Right kidney (tissue), 9 donors: ENCODE measurements around the gene TCP11L1.

Experiments
- DNase-seq: peaks from one replicate; pipeline ENCODE4 v3.0.0-alpha.2; 2016
- long read RNA-seq, 8 donors: transcript quantifications; one replicate each; lab custom pipeline, GENCODE V29; 2026

Gene TCP11L1, protein sequence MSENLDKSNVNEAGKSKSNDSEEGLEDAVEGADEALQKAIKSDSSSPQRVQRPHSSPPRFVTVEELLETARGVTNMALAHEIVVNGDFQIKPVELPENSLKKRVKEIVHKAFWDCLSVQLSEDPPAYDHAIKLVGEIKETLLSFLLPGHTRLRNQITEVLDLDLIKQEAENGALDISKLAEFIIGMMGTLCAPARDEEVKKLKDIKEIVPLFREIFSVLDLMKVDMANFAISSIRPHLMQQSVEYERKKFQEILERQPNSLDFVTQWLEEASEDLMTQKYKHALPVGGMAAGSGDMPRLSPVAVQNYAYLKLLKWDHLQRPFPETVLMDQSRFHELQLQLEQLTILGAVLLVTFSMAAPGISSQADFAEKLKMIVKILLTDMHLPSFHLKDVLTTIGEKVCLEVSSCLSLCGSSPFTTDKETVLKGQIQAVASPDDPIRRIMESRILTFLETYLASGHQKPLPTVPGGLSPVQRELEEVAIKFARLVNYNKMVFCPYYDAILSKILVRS
- long read RNA-seq, donor 1, partial matches to known transcripts: 0 of 1 reads
- long read RNA-seq, donor 1, other reads (novel, unspliced or antisense): 0 of 1 reads
- long read RNA-seq, donor 2, partial matches to known transcripts: 26 of 26 reads
- long read RNA-seq, donor 2, other reads (novel, unspliced or antisense): 0 of 26 reads
- long read RNA-seq, donor 3, partial matches to known transcripts: 5 of 5 reads
- long read RNA-seq, donor 3, other reads (novel, unspliced or antisense): 0 of 5 reads
- long read RNA-seq, donor 4, partial matches to known transcripts: 0 of 2 reads
- long read RNA-seq, donor 4, other reads (novel, unspliced or antisense): 0 of 2 reads
- long read RNA-seq, donor 5, partial matches to known transcripts: 100 of 101 reads
- long read RNA-seq, donor 5, other reads (novel, unspliced or antisense): 0 of 101 reads
- long read RNA-seq, donor 6, partial matches to known transcripts: 0 of 2 reads
- long read RNA-seq, donor 6, other reads (novel, unspliced or antisense): 0 of 2 reads
- long read RNA-seq, donor 7: 0 reads
- long read RNA-seq, donor 8: 0 reads

DNA sequence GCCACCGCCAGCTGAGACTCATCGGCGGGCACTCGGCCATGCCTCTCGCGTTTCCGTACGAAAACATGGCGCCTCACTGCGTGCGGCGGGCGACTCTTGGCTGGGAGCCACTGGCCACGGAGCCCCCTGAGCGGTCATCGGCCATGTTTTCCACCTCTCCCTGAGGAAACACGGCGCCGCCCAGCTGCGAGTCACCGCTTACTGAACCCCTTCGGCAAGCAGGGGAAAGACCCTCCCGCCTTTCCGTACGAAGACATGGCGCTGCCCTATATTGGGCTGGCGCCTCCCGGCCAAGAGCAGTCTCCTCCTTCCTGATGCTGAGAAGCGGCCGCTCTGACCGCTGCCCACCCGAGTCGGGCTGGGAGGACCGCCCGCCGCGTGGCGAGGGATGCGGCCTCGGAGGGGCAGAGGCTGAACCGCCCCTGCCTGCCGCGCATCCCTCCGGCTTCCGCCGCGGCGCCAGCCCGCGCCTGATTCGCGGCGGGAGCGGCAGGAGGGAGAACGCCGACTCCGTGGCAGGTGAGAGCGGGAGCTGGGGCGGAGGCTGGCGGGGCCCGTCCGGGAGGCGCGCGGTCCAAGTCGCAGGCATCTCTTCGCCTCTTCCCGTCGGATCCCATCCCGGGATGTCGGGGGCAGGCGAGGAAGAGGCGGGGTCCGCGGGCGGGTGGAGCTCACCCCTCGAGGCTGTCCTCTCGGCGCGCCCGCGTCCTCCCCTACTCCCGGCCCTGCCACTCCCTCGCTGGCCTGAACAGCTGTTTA lies at the start of gene TCP11L1:
Gene TCP11L1, plus strand, starts transcription at position 299 of the 759 bp plus-strand sequence. CDS start 4,202 bp downstream, outside the sequence.
- peak; percentile 100 for DNase-seq

DNA sequence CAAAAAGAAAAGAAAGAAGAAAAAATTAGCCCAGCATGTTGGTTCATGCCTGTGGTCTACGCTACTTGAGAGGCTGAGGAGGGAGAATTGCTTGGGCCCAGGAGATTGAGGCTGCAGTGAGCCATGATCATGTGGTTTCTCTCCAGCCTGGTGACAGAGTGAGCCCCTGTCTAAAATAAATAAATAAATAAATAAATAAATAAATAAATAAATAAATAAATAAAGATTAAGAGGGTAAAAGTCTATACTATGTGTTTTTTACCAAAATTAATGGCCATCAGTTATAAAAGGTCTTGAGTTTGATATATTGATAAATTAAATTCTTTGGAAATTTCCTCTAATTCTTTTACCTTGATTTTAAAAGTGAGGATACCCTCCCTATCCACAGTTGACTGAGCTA lies 48.9 kb upstream of the TCP11L1 start:
- no peak for DNase-seq

DNA sequence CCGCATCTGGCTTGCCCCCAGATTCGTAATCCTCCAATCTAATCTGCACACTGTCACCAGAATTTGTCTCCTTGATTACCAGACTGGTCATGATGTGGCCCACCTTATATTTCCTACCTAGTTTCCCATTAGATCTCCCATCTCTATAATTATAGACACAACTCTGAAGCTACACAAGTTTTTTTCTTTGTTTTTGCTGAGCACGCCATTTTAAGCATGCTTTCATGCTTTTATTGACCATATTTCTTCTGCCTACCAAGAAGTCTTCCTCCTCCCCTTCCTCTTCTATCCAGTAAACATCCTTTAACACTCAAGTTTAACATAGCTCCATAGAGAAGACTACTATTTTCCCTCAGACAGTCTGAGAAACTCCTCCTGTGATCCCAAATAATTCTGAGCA lies 47.9 kb upstream of the TCP11L1 start:
- no peak for DNase-seq

DNA sequence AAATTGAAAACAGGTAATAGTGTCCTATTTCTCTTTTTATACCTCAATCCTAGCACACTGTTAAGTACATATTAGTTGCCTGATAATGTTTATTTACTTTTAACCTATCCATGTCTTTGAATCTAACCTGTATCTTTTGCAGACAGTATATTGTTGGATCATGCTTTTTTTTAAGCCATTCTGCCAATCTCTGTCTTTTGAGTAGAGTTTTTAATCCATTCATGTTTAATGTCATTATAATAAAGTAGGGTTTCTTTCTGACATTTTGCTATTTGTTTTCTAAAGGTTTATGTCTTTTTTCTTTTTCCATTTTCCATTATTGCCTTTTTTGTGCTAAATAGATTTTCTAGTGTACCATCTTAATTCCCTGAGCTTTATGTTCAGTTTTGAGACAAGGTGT lies 47.5 kb upstream of the TCP11L1 start:
- DNase-seq: no peak

DNA sequence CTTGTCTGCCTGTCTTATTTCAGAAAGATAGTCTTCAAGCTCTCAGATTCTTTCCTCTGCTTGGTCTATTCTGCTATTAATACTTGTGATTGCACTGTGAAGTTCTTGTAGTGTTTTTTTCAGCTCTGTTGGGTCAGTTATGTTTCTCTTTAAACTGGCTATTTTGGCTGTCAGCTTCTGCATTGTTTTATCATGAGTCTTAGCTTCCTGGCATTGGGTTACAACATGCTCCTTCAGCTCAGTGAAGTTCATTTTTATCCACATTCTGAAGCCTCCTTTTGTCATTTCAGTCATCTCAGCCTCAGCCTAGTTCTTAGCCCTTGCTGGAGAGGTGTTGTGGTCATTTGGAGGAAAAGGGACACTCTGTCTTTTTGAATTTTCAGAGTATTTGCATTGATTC lies 39.2 kb upstream of the TCP11L1 start:
- no peak for DNase-seq

DNA sequence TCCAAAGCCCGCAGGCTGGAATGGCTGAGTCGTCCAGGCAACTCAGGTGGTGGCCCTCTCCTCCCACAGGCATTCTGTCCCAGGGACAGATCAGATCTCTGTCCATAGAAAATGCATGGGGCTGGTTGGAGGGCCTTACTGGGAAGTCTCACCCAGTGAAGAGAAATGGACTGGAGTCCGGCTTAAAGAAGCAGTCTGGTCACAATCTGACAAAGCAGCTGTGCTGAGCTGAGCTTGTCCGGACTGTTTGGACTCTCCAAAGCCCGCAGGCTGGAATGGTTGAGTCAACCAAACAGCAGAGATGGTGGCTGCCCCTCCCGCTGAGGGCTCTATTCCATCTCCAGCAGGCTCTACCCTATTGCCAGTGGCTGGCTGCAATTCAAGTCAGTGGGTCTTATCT lies 38.1 kb upstream of the TCP11L1 start:
- DNase-seq: no peak

DNA sequence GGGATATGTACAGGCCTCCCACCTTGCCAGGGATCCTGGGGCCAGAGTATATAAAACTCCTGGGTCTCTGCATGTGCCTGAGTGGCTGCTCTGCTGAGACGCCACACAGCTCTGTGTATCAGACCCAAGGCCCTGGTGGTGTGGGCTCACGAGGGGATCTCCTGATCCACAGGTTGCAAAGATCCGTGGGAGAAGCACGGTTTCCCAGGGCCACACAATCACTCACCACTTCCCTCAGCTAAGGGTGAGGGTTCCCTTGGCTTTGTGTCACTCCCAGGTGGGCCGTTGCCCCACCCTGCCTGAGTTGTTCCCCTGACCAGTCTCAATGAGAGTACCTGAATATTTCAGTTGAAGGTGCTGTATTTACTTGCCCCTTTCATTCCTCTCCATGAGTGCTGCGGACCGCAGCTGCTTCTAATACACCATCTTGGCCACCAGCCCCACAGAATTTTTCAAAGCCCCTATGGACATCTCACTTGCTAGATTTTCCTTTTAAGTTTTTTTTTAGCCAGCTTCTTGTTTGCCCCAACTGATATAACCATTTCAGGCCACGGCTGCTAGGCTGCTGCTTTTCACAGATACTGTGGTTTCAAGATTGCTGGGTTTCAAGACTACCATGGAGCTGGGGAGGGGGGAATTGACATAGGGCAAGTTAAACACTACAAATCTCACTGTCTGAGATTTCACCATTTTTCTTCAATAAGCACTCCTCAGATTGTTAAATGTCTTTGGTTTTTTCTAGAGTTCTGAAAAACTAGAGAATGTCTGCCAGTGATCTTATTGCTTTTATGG lies 37.4 kb upstream of the TCP11L1 start:
- DNase-seq: no peak

DNA sequence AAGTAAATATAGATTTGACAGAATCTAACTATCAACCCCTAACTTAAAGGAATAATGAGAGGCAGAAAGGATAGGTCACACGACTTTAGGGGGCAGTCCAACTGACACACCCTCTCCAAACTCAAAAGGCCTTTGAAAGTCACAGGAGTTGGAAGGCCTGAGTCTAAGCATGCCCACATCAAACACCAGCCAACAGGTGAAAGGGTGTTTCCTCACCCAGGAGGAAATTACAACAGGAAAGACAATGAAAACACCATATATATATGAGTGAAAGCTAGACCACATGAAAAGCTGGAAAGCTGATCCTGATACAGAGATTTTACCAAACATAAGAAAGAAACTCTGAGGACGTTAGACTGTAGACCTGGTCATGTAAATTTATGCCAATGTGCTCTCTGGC lies 34.2 kb upstream of the TCP11L1 start:
- no peak for DNase-seq

DNA sequence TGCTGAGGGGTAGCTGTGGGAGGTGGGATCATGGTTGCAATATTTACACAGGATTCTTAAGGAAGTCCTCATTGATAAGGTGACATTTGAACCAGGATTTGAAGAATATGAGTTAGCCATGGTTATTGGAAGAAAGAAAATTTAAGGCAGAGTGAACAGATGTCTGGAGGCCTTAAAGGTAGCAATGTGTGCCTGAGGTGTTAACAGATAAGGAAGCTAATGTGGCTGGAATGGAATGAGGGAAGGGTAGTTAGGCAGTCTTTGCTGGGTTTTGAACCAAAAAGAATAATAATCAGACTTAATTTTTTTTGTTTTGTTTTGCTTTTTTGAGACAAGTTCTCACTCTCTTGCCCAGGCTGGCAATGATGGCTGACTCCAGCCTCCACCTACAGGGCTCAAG lies 33.4 kb upstream of the TCP11L1 start:
- no peak for DNase-seq

DNA sequence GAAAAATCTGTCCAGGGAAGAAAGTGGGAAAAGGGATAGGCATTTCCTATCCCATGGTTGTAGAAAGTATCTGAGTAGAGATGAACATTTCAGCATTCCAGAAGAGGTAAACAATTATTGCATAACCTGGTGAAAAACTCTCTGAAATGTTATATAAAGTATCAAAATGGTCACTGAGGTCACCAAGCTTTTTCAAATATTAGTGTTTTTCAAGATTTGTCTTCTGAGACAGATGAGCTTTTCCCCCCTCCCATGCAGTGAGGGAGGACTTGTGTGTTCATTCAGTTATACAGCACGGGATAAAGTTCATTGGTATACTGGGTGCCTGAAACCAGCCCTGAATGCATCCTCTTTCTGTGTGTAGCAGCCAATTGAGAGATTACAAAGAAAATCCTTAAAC lies 25.6 kb upstream of the TCP11L1 start:
- no peak for DNase-seq

DNA sequence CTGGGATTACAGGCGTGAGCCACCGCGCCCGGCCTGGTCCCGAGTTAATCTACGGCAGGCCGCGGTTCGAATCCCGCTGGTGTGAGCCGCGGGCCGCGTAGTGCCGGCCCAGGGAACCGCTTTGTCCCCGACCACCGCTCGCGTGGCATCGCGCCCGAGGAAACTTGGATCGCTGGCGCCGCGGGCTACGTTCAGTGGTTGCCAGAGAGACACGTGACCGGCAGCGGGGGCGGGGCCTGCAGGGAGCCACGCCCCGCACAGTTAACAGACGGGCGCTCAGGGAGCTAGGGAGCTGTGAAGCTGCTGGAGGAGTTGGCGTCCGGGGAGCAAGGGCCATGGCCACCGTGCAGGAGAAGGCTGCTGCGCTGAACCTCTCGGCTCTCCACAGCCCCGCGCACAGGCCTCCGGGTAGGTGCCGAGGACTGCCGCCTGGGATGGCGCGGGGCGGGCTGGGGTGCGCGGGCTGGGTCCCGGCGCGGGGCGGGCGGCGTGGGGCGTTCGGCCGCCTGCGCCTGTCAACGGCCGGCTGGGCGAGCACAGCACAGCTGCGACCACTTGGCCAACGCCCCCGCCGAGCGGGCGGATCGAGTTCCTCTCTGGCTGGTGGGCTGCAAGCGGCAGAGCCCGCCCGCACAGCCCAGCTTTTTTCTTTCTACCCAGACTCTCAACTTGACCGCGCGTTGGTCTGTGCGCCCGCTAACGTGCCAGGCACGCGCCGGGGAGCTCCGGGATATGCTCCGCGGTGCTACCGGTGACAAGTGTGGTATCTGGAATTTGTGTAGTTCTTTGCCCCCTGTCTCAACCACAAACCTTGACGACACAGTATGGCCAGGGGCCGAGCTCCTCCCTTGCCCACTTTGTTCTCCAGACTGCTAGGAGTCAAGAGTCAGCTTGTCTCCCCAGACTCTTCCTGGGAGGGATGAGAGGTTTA lies 23.5 kb upstream of the TCP11L1 start, which contains the start of gene DEPDC7:
Gene DEPDC7, plus strand, starts transcription at position 258 of the 931 bp plus-strand sequence. Its CDS starts 78 bp downstream, at position 336.
- peak; percentile 85 for DNase-seq

DNA sequence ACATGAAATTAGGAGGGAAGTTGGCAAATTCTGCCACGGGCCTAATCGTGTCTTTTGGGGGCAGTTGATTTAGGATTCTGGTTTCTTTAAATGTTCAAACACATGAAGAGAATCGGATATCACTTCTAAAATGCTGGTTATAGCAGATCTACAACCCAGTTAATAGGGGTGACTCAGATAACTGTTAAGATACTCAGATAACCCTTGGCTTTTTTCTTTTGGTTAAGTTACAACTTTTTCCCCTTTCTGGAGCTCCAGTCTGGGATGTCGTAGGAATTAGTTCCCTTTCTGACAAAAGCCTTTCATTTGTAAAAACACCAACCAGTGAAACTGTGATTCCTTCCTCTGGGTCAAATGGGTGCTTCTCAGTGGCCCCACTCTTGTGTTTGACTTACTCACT lies 22.7 kb upstream of the TCP11L1 start:
- DNase-seq: peak; percentile 12

DNA sequence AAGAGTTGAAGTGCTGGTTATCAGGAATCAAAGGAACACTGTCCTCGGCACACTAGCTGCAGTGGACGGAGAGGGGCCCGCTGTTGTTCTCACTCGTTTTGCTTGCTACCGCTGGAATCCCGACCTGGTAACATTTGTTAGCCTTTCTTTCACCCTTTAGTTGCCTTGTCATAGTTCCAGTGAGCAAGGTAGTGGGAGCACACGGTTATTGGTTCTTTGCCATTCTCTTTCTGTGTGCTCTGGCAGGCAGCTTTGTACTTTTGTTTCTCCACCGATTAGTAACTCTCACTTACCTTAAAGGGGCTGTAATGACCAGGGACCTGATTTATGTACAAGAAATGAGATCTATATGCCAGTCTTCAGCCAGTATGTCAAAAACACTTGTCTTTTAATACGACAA lies 21.9 kb upstream of the TCP11L1 start:
- DNase-seq: no peak

DNA sequence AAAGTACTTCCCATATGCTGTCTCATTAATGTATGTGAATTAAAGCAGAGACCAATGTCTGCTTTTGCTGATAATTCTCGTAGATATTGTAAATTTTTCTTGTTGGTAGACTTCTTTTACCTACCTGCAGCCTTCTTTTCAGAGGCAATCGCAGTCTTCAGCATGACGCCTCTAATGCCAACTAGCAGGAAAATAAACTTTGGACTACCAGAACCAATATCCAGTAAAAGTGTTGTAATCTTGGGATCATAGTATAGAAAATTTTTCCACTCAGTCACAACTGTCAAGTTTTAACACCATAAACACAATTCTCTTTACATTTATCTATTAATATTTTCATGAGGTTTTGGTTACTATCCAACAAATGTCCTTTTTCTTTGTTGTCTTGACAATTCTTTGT lies 21.4 kb upstream of the TCP11L1 start:
- DNase-seq: no peak

DNA sequence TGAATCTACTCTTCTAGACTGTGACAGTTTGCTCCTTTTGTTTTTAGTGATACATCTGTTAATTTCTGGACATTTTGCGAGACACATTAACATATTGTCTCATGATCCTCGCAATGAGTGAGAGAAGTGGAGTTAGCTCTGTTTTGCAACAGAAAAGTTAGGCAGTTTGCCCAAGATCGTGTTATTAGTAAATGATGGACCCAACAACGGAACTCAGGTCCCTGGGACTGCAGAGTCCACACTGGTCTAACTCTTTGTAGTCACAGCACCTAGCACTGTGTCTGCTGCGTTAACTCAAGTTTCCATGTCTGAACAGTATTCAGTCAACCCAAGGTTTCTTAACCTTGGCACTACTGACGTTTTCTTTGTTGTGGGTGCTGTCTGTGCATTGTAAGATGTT lies 20.5 kb upstream of the TCP11L1 start:
- DNase-seq: no peak

DNA sequence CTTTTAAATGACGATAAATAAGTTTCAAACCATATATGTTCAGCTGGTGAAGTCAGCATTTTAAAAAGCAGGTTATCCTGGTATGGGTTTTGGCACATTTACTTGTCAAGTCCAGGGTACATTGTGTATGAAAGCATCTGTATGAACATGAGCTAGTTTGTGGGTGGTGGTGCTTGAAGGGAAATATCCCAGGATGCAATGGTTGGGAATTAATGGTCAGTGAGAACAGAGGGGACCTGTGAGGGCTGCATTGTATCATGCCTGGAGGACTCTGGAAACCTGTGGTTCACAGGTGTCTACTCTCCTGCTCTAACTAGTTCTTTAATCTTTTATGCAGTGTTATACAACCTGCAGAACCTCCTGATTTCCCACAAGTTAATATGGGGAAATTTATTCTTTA lies 17.9 kb upstream of the TCP11L1 start:
- peak; percentile 14 for DNase-seq

DNA sequence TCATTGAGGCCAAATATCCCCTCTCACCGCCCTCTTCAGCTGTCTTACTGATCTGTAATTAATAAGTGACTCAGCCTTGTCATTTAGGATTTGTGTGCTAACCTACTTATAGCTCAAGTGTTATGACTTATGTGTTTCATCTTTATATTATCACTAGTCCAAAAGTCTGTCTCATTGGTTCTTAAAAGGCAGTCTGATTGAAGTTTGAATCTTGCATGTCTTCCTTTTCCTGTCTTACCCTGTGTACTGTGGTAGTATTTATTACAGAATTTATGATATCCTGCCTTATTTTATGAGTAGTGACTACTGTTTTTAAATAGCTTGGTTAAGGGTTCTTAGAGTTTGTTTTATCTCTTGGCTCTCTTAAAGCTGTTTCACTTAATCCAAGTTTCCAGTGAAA lies 17.4 kb upstream of the TCP11L1 start:
- no peak for DNase-seq

DNA sequence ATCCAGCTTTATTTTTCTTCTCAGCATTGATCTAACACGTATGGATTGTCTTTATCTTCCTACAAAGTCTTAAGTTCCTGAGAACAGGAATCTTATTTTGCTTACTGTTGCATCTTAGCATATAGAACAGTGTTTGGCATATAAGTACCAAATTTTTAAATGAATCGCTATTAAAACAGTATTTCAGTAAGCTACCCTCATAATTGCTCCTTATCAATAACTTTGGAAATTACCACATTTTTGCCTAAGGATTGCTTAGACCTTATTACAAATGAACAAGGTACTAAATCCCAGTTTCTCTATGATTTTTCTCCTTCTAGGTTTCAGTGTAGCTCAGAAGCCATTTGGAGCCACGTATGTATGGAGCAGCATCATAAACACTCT lies 14.0 kb upstream of the TCP11L1 start:
- DNase-seq: no peak

DNA sequence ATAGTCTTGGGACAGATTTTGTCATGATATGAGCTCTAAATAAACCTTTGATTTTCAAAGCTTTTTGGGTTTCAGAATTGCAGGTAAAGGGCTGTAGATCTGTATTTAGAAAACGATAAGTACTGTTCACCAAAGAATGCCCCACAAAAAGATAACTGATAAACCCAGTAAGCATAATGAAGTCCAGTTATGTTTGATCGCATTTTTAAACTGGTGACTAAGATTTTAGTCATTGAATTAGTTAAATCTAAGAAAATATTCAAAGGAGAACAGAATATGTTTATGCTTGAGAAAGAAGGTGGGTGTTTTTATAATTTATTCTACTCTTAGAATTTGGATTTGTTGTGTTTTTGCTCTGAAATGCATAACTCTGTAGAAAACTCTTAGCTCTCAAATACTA lies 12.1 kb upstream of the TCP11L1 start:
- DNase-seq: no peak

DNA sequence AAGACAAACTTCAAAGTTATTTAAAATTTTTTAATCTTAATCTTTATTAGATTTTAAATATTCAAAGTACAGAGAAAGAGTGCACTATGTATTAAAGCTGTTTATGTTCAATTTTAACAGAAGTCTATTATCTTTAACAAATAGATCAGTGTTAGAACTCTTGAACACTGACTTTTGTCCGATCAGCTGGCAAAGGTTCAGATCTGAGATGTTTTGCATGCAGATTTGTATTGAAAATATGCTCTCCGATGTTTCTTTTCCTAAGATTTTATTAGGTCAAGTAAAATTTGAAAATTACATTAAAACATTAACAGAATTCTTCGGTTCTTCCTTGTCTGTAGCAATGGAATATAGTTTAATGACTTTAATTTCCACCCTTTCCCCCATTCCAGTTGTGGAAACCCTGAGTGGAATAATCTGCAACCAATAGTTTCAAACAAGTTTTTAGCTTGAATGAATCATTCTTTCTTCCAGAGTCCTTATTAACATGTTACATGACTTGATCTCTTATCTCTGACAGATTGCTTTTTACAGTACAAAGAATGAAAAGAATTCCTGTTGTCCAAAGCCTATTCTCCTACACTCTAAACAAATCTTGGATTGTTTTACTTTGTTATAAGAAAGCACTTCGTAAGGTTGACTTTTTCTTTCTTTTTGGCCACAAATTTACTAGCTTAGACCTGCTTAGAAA lies 11.4 kb upstream of the TCP11L1 start:
- DNase-seq: no peak
